Karpas-422 (cell line): Measurements from ENCODE around the gene GJB5. TPM values are rescaled to one million over a fixed set of nuclear protein-coding genes. Genes with fewer than 3 reads are reported as not detected.

Experiments used
- DNase-seq: peaks from one replicate; pipeline ENCODE4 v3.0.0-alpha.2; 2015
- H2AFZ ChIP-seq: fragments of 200-600 bp; sonication (generic); 2 replicates; pipeline ENCODE4 v1.6.1; 2014; ENCODE audit warnings: antibody characterized with exemption, low read length, mixed read lengths
- H3K27ac ChIP-seq: fragments of 200-600 bp; sonication (generic); 2 replicates; pipeline ENCODE4 v1.5.1; 2014; ENCODE audit warnings: mild to moderate bottlenecking, low read length, moderate library complexity
- H3K27me3 ChIP-seq: fragments of 200-600 bp; sonication (generic); 2 replicates; pipeline ENCODE4 v1.6.1; 2014; ENCODE audit warnings: low read length, mixed read lengths
- H3K36me3 ChIP-seq: fragments of 200-600 bp; sonication (generic); 2 replicates; pipeline ENCODE4 v1.6.1; 2014; ENCODE audit warnings: low read length, mixed read lengths; ENCODE audit not compliant: insufficient read depth
- H3K4me1 ChIP-seq: fragments of 200-600 bp; sonication (generic); 2 replicates; pipeline ENCODE4 v1.6.1; 2014; ENCODE audit warnings: mild to moderate bottlenecking, low read length, mixed read lengths
- H3K4me2 ChIP-seq: fragments of 200-600 bp; sonication (generic); 2 replicates; pipeline ENCODE4 v1.6.1; 2014; ENCODE audit warnings: low read length, low read depth, mild to moderate bottlenecking; ENCODE audit not compliant: poor library complexity, severe bottlenecking
- H3K4me3 ChIP-seq: fragments of 200-600 bp; sonication (generic); 2 replicates; pipeline ENCODE4 v1.5.1; 2014; ENCODE audit warnings: mild to moderate bottlenecking, antibody characterized with exemption, low read length, mixed read lengths
- H3K79me2 ChIP-seq: fragments of 200-600 bp; sonication (generic); 2 replicates; pipeline ENCODE4 v1.6.1; 2014; ENCODE audit warnings: mild to moderate bottlenecking, low read length, mixed read lengths
- H3K9ac ChIP-seq: fragments of 200-600 bp; sonication (generic); 2 replicates; pipeline ENCODE4 v1.6.0; 2014; ENCODE audit warnings: low read length
- H3K9me2 ChIP-seq: fragments of 200-600 bp; sonication (generic), shearing (Covaris generic); replicated peaks from 2 replicates; pipeline ENCODE4 v1.6.0; 2014; ENCODE audit warnings: mild to moderate bottlenecking, low read length, moderate library complexity; ENCODE audit not compliant: insufficient read depth
- H3K9me3 ChIP-seq: fragments of 300-700, 200-600 bp; sonication (generic); 2 replicates; pipeline ENCODE4 v1.6.1; 2014; ENCODE audit warnings: low read length, mixed read lengths
- H4K20me1 ChIP-seq: fragments of 200-600 bp; sonication (generic); 2 replicates; pipeline ENCODE4 v1.6.1; 2014; ENCODE audit warnings: mild to moderate bottlenecking, antibody characterized with exemption, low read length, low read depth; ENCODE audit not compliant: insufficient read depth
- total RNA-seq: library from RNA; depleted of rRNA; stranded (reverse); fragments of >200 nt; shearing (Covaris generic); gene quantifications from 2 replicates; pipeline ENCODE4 v1.2.3, GENCODE V29; 2014; ENCODE audit warnings: low replicate concordance

The GJB5 gene
- total RNA-seq, 1 experiment from 2014 or later: not detected

DNA sequence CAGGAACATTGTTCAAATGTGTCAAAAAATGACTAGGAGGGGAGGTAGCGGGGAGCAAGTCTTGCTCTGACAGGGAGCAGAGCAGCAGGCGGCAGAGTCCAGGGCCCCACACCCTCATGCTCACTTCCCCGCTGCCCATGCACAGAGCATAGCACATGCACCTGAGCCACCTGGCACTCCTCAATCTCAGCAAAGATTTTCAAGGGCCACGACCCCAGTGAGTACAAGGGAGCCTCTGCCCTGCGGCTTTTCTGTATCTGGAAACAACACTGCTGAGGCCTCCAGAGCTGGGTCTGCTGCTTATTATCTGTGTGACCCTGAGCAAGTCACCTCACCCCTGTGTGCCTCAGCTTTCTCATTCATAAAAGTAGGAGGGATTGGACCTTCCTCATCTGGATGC is 25.1 kb downstream of the GJB5 start:
- H3K9me3 ChIP-seq: no peaks in the 10 kb centered on the region
- H3K27ac ChIP-seq: no peak overlapping the region
- H3K79me2 ChIP-seq: no peaks in the 10 kb centered on the region
- H3K9ac ChIP-seq: no peak overlapping the region
- H3K4me3 ChIP-seq: no peak overlapping the region
- no peaks in the 10 kb centered on the region for H3K27me3 ChIP-seq
- no peaks in the 10 kb centered on the region for H4K20me1 ChIP-seq
- H2AFZ ChIP-seq: no peak overlapping the region
- no peak for DNase-seq
- no peaks in the 10 kb centered on the region for H3K4me1 ChIP-seq
- no peak overlapping the region for H3K4me2 ChIP-seq
- H3K9me2 ChIP-seq: no peaks in the 10 kb centered on the region
- H3K36me3 ChIP-seq: no peaks in the 10 kb centered on the region

DNA sequence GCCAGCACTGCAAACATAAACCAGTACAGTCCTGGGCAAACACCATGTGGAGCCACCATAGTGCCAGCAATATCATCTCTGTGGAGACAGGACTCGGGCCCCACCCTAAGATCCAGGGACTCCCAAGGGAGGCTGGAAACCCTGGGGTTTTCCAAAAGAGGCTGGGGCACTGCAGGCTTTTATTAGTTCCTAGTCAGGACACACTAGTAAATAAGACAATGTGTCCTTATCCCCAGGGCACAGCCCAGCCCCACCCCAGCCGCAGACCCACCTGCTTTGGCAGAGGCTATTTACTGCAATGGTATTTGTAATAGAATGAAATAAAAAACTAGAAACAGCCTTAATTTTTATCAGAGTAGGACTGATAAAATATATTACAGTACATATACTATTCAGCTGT is 25.7 kb downstream of the GJB5 start:
- H3K27ac ChIP-seq: no peak overlapping the region
- H3K4me1 ChIP-seq: no peaks in the 10 kb centered on the region
- no peak overlapping the region for H3K4me2 ChIP-seq
- no peak overlapping the region for H3K9ac ChIP-seq
- H3K27me3 ChIP-seq: no peaks in the 10 kb centered on the region
- H3K4me3 ChIP-seq: no peak overlapping the region
- no peaks in the 10 kb centered on the region for H3K9me3 ChIP-seq
- no peaks in the 10 kb centered on the region for H3K36me3 ChIP-seq
- DNase-seq: no peak
- no peaks in the 10 kb centered on the region for H4K20me1 ChIP-seq
- no peak overlapping the region for H2AFZ ChIP-seq
- H3K79me2 ChIP-seq: no peaks in the 10 kb centered on the region
- H3K9me2 ChIP-seq: no peaks in the 10 kb centered on the region

DNA sequence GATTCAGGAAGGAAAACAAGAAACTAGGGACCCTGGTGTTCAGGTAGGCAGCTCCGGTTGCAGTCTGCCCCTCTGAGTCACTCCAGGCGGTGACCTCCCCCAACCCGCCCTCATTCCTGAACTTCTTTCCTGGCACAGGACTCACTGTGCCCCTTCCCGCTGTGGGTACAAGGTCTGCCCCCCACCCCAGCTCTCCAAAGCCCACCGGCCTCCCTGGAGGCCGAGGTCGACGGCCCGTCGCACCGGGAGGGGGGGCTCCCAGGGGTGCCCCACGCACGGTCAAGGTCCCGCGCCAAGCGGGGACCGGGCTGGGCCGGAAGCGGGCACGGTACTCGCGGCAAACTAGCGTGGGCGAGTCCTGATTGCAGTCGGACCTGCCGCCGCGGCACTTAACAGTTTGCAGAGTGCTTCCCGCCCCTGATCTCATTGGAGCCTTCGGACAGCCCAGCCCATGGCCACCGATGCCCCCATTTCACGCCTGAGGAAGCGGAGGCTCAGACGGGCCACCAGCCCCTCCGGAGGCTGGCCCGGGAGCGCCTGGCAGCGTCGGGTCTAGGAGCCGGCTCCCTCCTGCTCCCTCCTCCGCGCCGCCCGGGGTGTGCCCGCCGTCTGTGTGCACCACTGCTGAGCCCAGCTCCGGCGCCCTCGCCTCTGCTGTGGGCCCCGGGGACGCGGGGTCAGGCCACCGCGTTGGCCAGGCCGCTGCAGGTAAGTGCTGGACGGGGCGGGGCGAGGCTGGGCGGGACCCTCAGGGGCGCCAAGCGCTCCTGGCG is 26.4 kb downstream of the GJB5 start, which contains the start of gene GJB3:
Gene GJB3, plus strand, starts transcription at position 144 of the 773 bp plus-strand sequence. CDS start 3,549 bp downstream, outside the sequence.
- no peak within 1 kb of the TSS for H3K4me2 ChIP-seq
- no peak within 1 kb of the TSS for H2AFZ ChIP-seq
- H3K27ac ChIP-seq: no peak within 1 kb of the TSS
- H3K36me3 ChIP-seq: no peaks in the 10 kb centered on the region
- no peaks in the 10 kb centered on the region for H3K79me2 ChIP-seq
- DNase-seq: no peak
- no peaks in the 10 kb centered on the region for H3K9me3 ChIP-seq
- H4K20me1 ChIP-seq: no peaks in the 10 kb centered on the region
- no peaks in the 10 kb centered on the region for H3K9me2 ChIP-seq
- H3K4me3 ChIP-seq: no peak within 1 kb of the TSS
- H3K9ac ChIP-seq: no peak within 1 kb of the TSS
- H3K27me3 ChIP-seq: no peaks in the 10 kb centered on the region
- no peaks in the 10 kb centered on the region for H3K4me1 ChIP-seq

DNA sequence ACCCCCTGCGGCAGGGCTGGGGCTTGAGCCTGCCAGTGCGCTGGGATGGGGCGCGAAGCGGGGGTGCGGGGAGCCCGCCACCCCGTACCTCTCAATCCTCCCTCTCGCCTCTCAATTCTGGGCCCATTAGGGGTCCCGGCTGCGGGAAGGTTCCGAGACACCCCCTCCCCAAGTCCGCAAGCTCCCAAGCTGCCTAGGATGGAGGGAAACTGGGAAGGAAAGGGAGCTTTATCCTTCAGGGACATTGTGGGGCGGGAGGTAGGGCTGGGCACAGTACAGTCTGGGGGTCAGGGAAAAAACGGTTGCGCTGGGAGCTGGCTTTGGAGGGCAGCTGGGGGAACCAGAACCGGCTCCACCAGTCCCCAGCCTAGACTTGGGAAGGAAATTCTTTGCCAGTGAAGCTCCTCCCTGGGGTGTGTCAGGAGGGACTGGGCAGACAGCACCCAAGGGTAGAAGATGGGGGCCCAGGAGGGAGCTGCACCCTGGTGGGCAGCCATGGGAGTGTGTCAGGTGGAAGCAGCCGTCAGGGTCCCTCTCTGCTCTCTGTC is 27.1 kb downstream of the GJB5 start:
- Histone ChIP-seq H3K27ac (no peak overlapping the region), H3K36me3 (no peaks in the 10 kb centered on the region), H3K9ac (no peak overlapping the region), H3K79me2 (no peaks in the 10 kb centered on the region), H4K20me1 (no peaks in the 10 kb centered on the region), H3K27me3 (no peaks in the 10 kb centered on the region), H3K9me2 (no peaks in the 10 kb centered on the region), H3K4me3 (no peak overlapping the region), H3K9me3 (no peaks in the 10 kb centered on the region), H3K4me1 (no peaks in the 10 kb centered on the region), H2AFZ (no peak overlapping the region), H3K4me2 (no peak overlapping the region)
- no peak for DNase-seq

DNA sequence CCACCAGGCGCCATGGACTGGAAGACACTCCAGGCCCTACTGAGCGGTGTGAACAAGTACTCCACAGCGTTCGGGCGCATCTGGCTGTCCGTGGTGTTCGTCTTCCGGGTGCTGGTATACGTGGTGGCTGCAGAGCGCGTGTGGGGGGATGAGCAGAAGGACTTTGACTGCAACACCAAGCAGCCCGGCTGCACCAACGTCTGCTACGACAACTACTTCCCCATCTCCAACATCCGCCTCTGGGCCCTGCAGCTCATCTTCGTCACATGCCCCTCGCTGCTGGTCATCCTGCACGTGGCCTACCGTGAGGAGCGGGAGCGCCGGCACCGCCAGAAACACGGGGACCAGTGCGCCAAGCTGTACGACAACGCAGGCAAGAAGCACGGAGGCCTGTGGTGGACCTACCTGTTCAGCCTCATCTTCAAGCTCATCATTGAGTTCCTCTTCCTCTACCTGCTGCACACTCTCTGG is 29.9 kb downstream of the GJB5 start:
- DNase-seq: no peak
- no peak overlapping the region for H3K4me3 ChIP-seq
- H3K36me3 ChIP-seq: no peaks in the 10 kb centered on the region
- no peak overlapping the region for H3K27ac ChIP-seq
- no peak overlapping the region for H2AFZ ChIP-seq
- H3K27me3 ChIP-seq: no peaks in the 10 kb centered on the region
- no peaks in the 10 kb centered on the region for H3K9me3 ChIP-seq
- H3K79me2 ChIP-seq: no peaks in the 10 kb centered on the region
- no peaks in the 10 kb centered on the region for H3K4me1 ChIP-seq
- no peaks in the 10 kb centered on the region for H3K9me2 ChIP-seq
- H4K20me1 ChIP-seq: no peaks in the 10 kb centered on the region
- no peak overlapping the region for H3K9ac ChIP-seq
- H3K4me2 ChIP-seq: no peak overlapping the region

- Histone ChIP-seq H2AFZ (no peak overlapping the region), H3K9me3 (no peaks in the 10 kb centered on the region), H3K79me2 (no peaks in the 10 kb centered on the region), H4K20me1 (no peaks in the 10 kb centered on the region), H3K27ac (no peak overlapping the region), H3K4me3 (no peak overlapping the region), H3K27me3 (no peaks in the 10 kb centered on the region), H3K9me2 (no peaks in the 10 kb centered on the region), H3K4me1 (no peaks in the 10 kb centered on the region), H3K4me2 (no peak overlapping the region), H3K36me3 (no peaks in the 10 kb centered on the region), H3K9ac (no peak overlapping the region)
- no peak for DNase-seq
Observed at GRCh38 chr1:34785231-34785874, 30.5 kb downstream of the GJB5 start.

DNA sequence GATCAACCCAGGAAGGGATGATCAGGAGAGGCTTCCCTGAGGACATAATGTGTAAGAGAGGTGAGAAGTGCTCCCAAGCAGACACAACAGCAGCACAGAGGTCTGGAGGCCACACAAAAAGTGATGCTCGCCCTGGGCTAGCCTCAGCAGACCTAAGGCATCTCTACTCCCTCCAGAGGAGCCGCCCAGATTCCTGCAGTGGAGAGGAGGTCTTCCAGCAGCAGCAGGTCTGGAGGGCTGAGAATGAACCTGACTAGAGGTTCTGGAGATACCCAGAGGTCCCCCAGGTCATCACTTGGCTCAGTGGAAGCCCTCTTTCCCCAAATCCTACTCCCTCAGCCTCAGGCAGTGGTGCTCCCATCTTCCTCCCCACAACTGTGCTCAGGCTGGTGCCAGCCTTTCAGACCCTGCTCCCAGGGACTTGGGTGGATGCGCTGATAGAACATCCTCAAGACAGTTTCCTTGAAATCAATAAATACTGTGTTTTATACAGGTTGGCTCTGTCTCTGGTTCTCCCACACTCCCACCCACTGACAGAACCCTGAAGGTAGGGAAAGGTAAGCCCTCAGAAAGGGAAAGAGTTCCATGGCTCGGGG is 31.1 kb downstream of the GJB5 start:
- no peak overlapping the region for H3K27ac ChIP-seq
- H3K9me3 ChIP-seq: no peaks in the 10 kb centered on the region
- no peaks in the 10 kb centered on the region for H3K4me1 ChIP-seq
- no peaks in the 10 kb centered on the region for H3K27me3 ChIP-seq
- H3K4me2 ChIP-seq: no peak overlapping the region
- no peak for DNase-seq
- H3K9ac ChIP-seq: no peak overlapping the region
- H3K36me3 ChIP-seq: no peaks in the 10 kb centered on the region
- H3K9me2 ChIP-seq: no peaks in the 10 kb centered on the region
- H2AFZ ChIP-seq: no peak overlapping the region
- H4K20me1 ChIP-seq: no peaks in the 10 kb centered on the region
- H3K79me2 ChIP-seq: no peaks in the 10 kb centered on the region
- no peak overlapping the region for H3K4me3 ChIP-seq
